DOHH2 (cell line): ENCODE results near the gene RHCE.

ENCODE experiments used
- CTCF ChIP-seq: fragments of 200-600 bp; sonication (generic); IDR thresholded peaks from one replicate; pipeline ENCODE4 v1.5.1; 2014; ENCODE audit warnings: antibody characterized with exemption, mild to moderate bottlenecking, low read depth, low read length; ENCODE audit not compliant: poor library complexity, severe bottlenecking
- EZH2phosphoT487 ChIP-seq: fragments of 200-600 bp; sonication (generic); IDR thresholded peaks from 2 replicates; pipeline ENCODE4 v1.6.1; 2017; ENCODE audit warnings: borderline replicate concordance, mild to moderate bottlenecking, antibody characterized with exemption, low read length, moderate library complexity, mixed read lengths

GRCh38 chr1:25460020-25460419, 39.4 kb upstream of the RHCE start:
- TF ChIP-seq CTCF = no peak
- TF ChIP-seq EZH2phosphoT487 = no peak
